ENCODE measurements around the gene TOX3.

The TOX3 gene

GRCh38 chr16:52535076-52535475, 11.9 kb downstream of the TOX3 start:
- no peak for DNase-seq

GRCh38 chr16:52533296-52533695, 13.6 kb downstream of the TOX3 start:
- no peak for DNase-seq

GRCh38 chr16:52532384-52532783, 14.6 kb downstream of the TOX3 start:
- no peak for DNase-seq

- no peak for DNase-seq
These were observed 17.7 kb downstream of the TOX3 start for GRCh38 chr16:52529226-52529625.

GRCh38 chr16:52528393-52529065, 18.4 kb downstream of the TOX3 start:
- DNase-seq, result no peak

- no peak for DNase-seq
These were observed 20.1 kb downstream of the TOX3 start for GRCh38 chr16:52526830-52527229.

GRCh38 chr16:52526116-52526828, 20.7 kb downstream of the TOX3 start:
- no peak for DNase-seq

GRCh38 chr16:52521570-52521969, 25.4 kb downstream of the TOX3 start:
- no peak for DNase-seq

- DNase-seq, result no peak
These were observed 28.1 kb downstream of the TOX3 start for GRCh38 chr16:52518884-52519283.

- no peak for DNase-seq
These were observed 31.8 kb downstream of the TOX3 start for GRCh38 chr16:52515068-52515671.

- no peak for DNase-seq
These were observed 34.5 kb downstream of the TOX3 start for GRCh38 chr16:52512297-52512987.

GRCh38 chr16:52501746-52502145, 45.2 kb downstream of the TOX3 start:
- no peak for DNase-seq

- DNase-seq, result no peak
These were observed 46.0 kb downstream of the TOX3 start for GRCh38 chr16:52500963-52501362.

GRCh38 chr16:52499060-52499440, 47.9 kb downstream of the TOX3 start:
- no peak for DNase-seq

- no peak for DNase-seq
These were observed 48.4 kb downstream of the TOX3 start for GRCh38 chr16:52498328-52499059.

GRCh38 chr16:52497067-52497816, 49.7 kb downstream of the TOX3 start:
- no peak for DNase-seq

- no peak for DNase-seq
These were observed 50.7 kb downstream of the TOX3 start for GRCh38 chr16:52496051-52496876.

- no peak for DNase-seq
These were observed 52.3 kb downstream of the TOX3 start for GRCh38 chr16:52494621-52495020.

GRCh38 chr16:52494145-52494544, 52.8 kb downstream of the TOX3 start:
- DNase-seq, result no peak

- no peak for DNase-seq
These were observed 54.1 kb downstream of the TOX3 start for GRCh38 chr16:52492789-52493357.

- no peak for DNase-seq
These were observed 55.7 kb downstream of the TOX3 start for GRCh38 chr16:52491216-52491615.
